Fibroblast of lung (primary cell): ENCODE measurements around the gene PNLDC1.

Source experiments
- CTCF ChIP-seq, 2 donors: IDR thresholded peaks in 1 of 2; conservative IDR thresholded peaks in 1 of 2; 1 replicate in 1 of 2; 2 replicates in 1 of 2; pipeline ENCODE4 v1.5.1; 2011 to 2012; ENCODE audit warnings: low read length in 2 of 2, control low read depth in 1 of 2, inconsistent platforms in 1 of 2, low read depth in 1 of 2, mild to moderate bottlenecking in 1 of 2
- EZH2 ChIP-seq: IDR thresholded peaks from 2 replicates; pipeline ENCODE4 v1.5.1; 2012; ENCODE audit warnings: low read length, control low read depth, mild to moderate bottlenecking; ENCODE audit errors: missing control alignments

GRCh38 chr6:159819932-159820640 is 20.0 kb downstream of the PNLDC1 start:
- no peak for TF ChIP-seq EZH2
- TF ChIP-seq CTCF (conservative IDR thresholded peaks at IDR 0.05 in 1 of 2, IDR thresholded peaks at IDR 0.05 in 1 of 2; ENCODE audit: low read depth in 1 of 2, low read length in 2 of 2), result no peak
